Muscle layer of duodenum (tissue), 2 donors: ENCODE measurements around the gene MAP6.

ENCODE experiments used
- H3K27ac ChIP-seq: one replicate; pipeline ENCODE4 v1.7.0; 2013; ENCODE audit warnings: mild to moderate bottlenecking, low read length
- H3K27me3 ChIP-seq: one replicate; pipeline ENCODE4 v1.7.0; 2013; ENCODE audit warnings: low read depth, mild to moderate bottlenecking, control low read depth, low read length
- H3K36me3 ChIP-seq, 2 donors: one replicate each; pipeline ENCODE4 v1.7.0; 2013; ENCODE audit warnings: low read length in 2 of 2, control low read depth in 1 of 2, mild to moderate bottlenecking in 1 of 2; ENCODE audit not compliant: insufficient read depth in 2 of 2, control insufficient read depth in 1 of 2
- H3K4me1 ChIP-seq, 2 donors: one replicate each; pipeline ENCODE4 v1.7.0; 2013; ENCODE audit warnings: low read length in 2 of 2, mild to moderate bottlenecking in 2 of 2, control low read depth in 1 of 2, moderate library complexity in 1 of 2; ENCODE audit not compliant: insufficient read depth in 2 of 2, control insufficient read depth in 1 of 2
- H3K4me3 ChIP-seq, 2 donors: one replicate each; pipeline ENCODE4 v1.7.0; 2013; ENCODE audit warnings: low read length in 2 of 2, low read depth in 1 of 2, mild to moderate bottlenecking in 1 of 2
- H3K9me3 ChIP-seq, 2 donors: one replicate each; pipeline ENCODE4 v1.7.0; 2013; ENCODE audit warnings: low read length in 2 of 2, control low read depth in 1 of 2, mild to moderate bottlenecking in 1 of 2; ENCODE audit not compliant: control insufficient read depth in 1 of 2
- donor health status: healthy.

Gene MAP6

DNA sequence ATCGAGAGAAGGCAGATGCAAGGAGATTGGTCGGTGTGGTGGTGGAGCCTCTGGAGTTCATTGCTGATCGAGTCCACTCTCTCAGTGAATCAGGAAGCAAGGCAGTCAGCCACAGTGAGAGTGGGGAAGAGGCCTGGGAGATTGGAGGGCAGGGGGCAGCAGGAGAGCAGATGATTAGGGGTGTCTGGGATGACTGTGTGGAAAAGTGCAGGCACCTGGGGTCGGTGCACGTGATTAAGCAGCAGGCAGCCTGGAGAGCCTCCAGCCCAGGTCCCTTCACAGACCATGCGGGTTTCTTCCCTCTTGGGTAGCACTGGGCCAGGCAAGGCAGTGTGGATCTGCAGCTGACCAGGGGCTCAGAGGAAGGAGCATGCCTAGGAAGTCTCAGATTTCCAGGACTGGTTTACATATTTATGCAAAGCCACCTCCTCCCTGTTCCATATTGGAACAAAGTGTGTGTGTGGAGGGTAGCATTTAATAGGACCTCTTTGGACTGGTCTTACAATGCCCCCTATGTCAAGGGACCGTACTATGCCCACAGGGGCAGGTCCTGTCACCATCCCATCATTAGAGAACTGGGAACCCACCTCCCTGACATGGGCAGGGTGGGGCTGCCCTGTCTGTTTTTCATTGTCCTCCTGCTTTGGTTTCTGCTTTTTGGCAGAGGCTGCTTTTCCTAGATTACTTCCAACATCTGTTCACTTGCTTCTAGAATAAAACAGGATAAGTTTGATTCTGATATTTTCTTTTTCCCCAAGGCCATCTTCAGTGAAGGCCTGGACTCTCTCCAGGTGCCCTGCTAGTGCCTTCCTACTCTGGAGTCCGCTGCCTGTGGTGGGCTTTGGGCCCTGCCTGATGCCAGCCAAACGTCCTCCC is 129.1 kb downstream of the MAP6 start:
- Histone ChIP-seq H3K9me3 (no peaks in the 10 kb centered on the region), H3K27me3 (no peaks in the 10 kb centered on the region), H3K36me3 (no peaks in the 10 kb centered on the region), H3K4me3 (no peak overlapping the region), H3K4me1 (no peaks in the 10 kb centered on the region), H3K27ac (no peak overlapping the region)

DNA sequence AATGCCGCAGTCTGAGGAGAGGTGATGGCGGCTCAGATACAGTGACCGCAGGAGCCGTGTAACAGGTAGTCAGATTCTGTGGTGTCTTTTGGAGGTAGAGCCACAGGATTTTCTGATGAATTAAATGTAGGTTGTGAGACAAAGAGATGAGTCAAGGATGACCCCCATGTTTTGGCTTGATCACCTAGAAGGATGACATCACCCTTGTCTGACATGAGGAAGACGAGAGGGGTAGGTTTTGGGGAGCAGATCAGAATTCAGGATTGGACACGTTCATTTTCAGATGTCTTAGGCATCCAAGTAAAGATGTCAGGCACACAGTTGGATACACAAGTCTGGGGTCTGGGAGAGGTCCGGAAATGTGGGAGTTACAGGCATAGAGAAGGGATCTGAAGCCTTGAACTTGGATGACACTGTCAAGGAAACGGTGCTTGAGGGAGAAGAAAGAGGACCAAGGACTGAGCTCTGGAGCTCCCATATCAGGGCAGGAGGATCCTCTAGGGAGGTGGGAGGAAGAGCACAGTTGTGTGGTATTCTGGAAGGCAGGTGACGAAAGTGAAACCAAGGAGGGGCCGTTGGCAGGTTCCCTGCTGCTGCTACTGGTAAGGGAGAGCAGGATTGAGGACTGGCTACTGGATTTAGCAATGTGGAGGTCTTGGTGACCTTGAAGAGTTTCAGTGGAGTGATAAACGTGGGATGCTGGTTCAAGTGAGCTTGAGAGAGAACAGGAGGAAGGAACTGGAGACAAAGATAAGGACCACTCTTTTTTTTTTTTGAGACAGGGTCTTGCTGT is 130.5 kb downstream of the MAP6 start:
- Histone ChIP-seq H3K27ac (no peak overlapping the region), H3K4me1 (no peaks in the 10 kb centered on the region), H3K4me3 (no peak overlapping the region), H3K36me3 (no peaks in the 10 kb centered on the region), H3K27me3 (no peaks in the 10 kb centered on the region), H3K9me3 (no peaks in the 10 kb centered on the region)

DNA sequence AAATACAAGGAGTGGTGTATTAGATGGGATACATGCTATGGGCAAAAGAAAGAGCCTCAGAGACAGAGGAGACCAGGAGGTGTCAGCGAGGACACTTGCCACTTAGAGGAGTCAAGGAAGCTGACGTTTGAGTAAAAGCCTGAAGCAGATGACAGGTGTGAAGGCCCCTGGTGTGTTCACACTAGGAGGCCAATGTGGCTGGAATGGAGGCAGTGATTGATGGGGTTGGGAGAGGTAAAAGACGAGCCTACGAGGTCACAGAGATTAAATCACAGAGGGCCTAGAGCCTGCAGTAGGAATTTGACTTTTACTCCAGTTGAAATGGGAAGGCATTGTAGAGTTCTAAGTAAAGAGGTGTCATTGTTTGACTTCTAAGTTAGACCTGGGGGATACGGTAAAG is 131.1 kb downstream of the MAP6 start:
- H3K4me1 ChIP-seq, result no peaks in the 10 kb centered on the region
- H3K27me3 ChIP-seq, result no peaks in the 10 kb centered on the region
- H3K27ac ChIP-seq, result no peak overlapping the region
- no peaks in the 10 kb centered on the region for H3K36me3 ChIP-seq
- H3K9me3 ChIP-seq, result no peaks in the 10 kb centered on the region
- no peak overlapping the region for H3K4me3 ChIP-seq
